ENCODE data around the gene TSHZ2. TPM values are rescaled to one million over a fixed set of nuclear protein-coding genes. Genes with fewer than 3 reads are reported as not detected.

The TSHZ2 gene
- total RNA-seq, 1 experiment from 2014 or later: 0.07 TPM

DNA sequence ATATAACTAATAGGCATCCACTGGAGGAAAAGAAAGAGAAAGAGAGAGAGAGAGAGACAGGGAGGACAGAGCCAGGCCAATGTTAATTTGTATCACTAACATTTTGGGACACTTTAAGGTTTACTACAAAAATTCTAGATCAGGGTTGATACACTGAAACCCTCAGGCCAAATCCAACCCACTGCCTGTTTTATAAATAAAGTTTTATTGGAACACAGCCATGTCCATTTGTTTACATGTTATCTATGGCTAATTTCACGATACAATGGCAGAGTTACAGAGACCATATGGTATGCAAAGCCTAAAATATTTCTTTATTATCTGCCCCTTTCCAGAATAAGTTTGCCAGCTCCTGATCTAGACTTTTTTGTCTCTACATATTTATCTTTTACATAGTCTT, 357.6 kb downstream of the TSHZ2 start:
- H3K4me1 ChIP-seq (ENCODE audit: insufficient read depth, low read length): peaks cover 10% of the 10 kb centered on the region; the same call in 1 of the 2 replicates
- H2BK5ac ChIP-seq (ENCODE audit: insufficient read length, low read length): no peak overlapping the region
- H3K18ac ChIP-seq (ENCODE audit: insufficient read length, low read depth, low read length): no peak overlapping the region
- H3K27me3 ChIP-seq (ENCODE audit: insufficient read depth, low read length): no peaks in the 10 kb centered on the region
- no peak overlapping the region for H3K27ac ChIP-seq (ENCODE audit: insufficient read length, low read depth, low read length)
- no peak overlapping the region for H2BK20ac ChIP-seq (ENCODE audit: low read depth, low read length, poor library complexity, severe bottlenecking)
- no peak overlapping the region for H3K4me2 ChIP-seq (ENCODE audit: insufficient read depth, insufficient read length, low read length)
- no peak overlapping the region for H3K23ac ChIP-seq (ENCODE audit: insufficient read length, low read depth, low read length)
- Mint-ChIP-seq H3K36me3 (ENCODE audit: insufficient read depth in 1 of 3, low read depth in 3 of 3) (no peaks in the 10 kb centered on the region; a peak in 1 of 7 replicates), H3K4me1 (peaks cover 26 to 33% of the 10 kb centered on the region in 2 experiments), H3K27ac (no peak overlapping the region), H3K27me3 (ENCODE audit: low read depth) (peaks cover 2% of the 10 kb centered on the region; the same call in 1 of the 2 replicates), H3K9me3 (0 out of 5 replicates have a peak, but pooled peaks cover 0 to 3% of the 10 kb centered on the region in 2 experiments), H3K4me3 (no peak overlapping the region)
- no peak overlapping the region for H2BK15ac ChIP-seq (ENCODE audit: low read depth, low read length)
- no peak overlapping the region for H4K91ac ChIP-seq (ENCODE audit: insufficient read length, low read depth, low read length)
- H3K9me3 ChIP-seq (ENCODE audit: control insufficient read depth, low read depth, low read length): no peaks in the 10 kb centered on the region
- no peaks in the 10 kb centered on the region for H3K23me2 ChIP-seq (ENCODE audit: insufficient read length, low read depth, low read length, poor library complexity, severe bottlenecking)
- no CpG with 5 or more reads among the region's 1 CpG for WGBS (ENCODE audit: extremely low coverage, insufficient read length, low lambda C conversion rate)
- H3T11ph ChIP-seq (ENCODE audit: low read length): no peak overlapping the region
- H2AFZ ChIP-seq (ENCODE audit: low read length): no peak overlapping the region
- no peak overlapping the region for H4K8ac ChIP-seq (replicated peaks; ENCODE audit: insufficient read length, low read depth, low read length)
- H2BK120ac ChIP-seq (ENCODE audit: low read depth, low read length, poor library complexity, severe bottlenecking): no peak overlapping the region
- H3K14ac ChIP-seq (ENCODE audit: insufficient read depth, low read length): no peak overlapping the region
- DNase-seq: no peak
- H2AK5ac ChIP-seq (ENCODE audit: insufficient read length, low read length): no peak overlapping the region
- H3K79me2 ChIP-seq (ENCODE audit: insufficient read depth, low read length): no peaks in the 10 kb centered on the region
- no peak overlapping the region for H3K4ac ChIP-seq (ENCODE audit: low read depth, low read length)
- H3K56ac ChIP-seq (ENCODE audit: insufficient read length, low read depth, low read length): no peak overlapping the region
- H4K20me1 ChIP-seq (ENCODE audit: control insufficient read depth, insufficient read depth, insufficient read length): no peaks in the 10 kb centered on the region
- TF ChIP-seq, protein P1, sequence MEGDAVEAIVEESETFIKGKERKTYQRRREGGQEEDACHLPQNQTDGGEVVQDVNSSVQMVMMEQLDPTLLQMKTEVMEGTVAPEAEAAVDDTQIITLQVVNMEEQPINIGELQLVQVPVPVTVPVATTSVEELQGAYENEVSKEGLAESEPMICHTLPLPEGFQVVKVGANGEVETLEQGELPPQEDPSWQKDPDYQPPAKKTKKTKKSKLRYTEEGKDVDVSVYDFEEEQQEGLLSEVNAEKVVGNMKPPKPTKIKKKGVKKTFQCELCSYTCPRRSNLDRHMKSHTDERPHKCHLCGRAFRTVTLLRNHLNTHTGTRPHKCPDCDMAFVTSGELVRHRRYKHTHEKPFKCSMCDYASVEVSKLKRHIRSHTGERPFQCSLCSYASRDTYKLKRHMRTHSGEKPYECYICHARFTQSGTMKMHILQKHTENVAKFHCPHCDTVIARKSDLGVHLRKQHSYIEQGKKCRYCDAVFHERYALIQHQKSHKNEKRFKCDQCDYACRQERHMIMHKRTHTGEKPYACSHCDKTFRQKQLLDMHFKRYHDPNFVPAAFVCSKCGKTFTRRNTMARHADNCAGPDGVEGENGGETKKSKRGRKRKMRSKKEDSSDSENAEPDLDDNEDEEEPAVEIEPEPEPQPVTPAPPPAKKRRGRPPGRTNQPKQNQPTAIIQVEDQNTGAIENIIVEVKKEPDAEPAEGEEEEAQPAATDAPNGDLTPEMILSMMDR (conservative IDR thresholded peaks at IDR 0.05): no peak
- H3K79me1 ChIP-seq (ENCODE audit: insufficient read depth, low read depth, low read length, poor library complexity, severe bottlenecking): no peaks in the 10 kb centered on the region
- no peak overlapping the region for H4K5ac ChIP-seq (ENCODE audit: insufficient read length, low read depth, low read length)
- H3K9ac ChIP-seq (ENCODE audit: extremely low read depth, insufficient read length, low read length): no peak overlapping the region
- H2BK12ac ChIP-seq (ENCODE audit: insufficient read length, low read depth, low read length): no peak overlapping the region

Data from H9 (cell line).